HEK293 (cell line): ENCODE measurements around the gene KATNAL1.

Source experiments
- CTCF ChIA-PET: fragments of 350-600 bp; formaldehyde crosslinking; extraction: SDS; loops from one replicate; lab custom pipeline; 2021; ENCODE audit warnings: antibody characterized with exemption; lab: Yijun Ruan, JAX
- POLR2A ChIA-PET: fragments of 300-600 bp; formaldehyde crosslinking; extraction: SDS; loops from one replicate; lab custom pipeline; 2020; ENCODE audit warnings: antibody characterized with exemption, inconsistent platforms; lab: Yijun Ruan, JAX
- H3K27ac ChIP-seq: fragments of 200-500 bp; sonication (Bioruptor generic); 2 replicates; pipeline ENCODE4 v1.5.1; 2014; ENCODE audit warnings: low read depth, low read length, control low read depth, inconsistent platforms; ENCODE audit errors: extremely low read depth
- H3K36me3 ChIP-seq, 2 experiments: fragments of 200-500 bp in 1 of 2; sonication (Bioruptor generic) in 1 of 2; 1 replicate in 1 of 2; 2 replicates in 1 of 2; pipeline ENCODE4 v1.5.1; 2014 to 2017; ENCODE audit warnings: inconsistent platforms in 2 of 2, low read length in 2 of 2; ENCODE audit not compliant: control insufficient read depth in 2 of 2, insufficient read depth in 1 of 2
- H3K4me1 ChIP-seq: fragments of 200-500 bp; sonication (Bioruptor generic); 2 replicates; pipeline ENCODE4 v1.5.1; 2014; ENCODE audit warnings: mild to moderate bottlenecking, low read length, inconsistent platforms; ENCODE audit not compliant: control insufficient read depth, insufficient read depth
- H3K4me3 ChIP-seq: 2 replicates; pipeline ENCODE4 v1.5.1; 2011; ENCODE audit warnings: low read depth, mild to moderate bottlenecking, control low read depth, low read length, moderate library complexity
- H3K9me3 ChIP-seq: fragments of 200-500 bp; sonication (Bioruptor generic); 2 replicates; pipeline ENCODE4 v1.5.1; 2014; ENCODE audit warnings: low read depth, low read length, inconsistent platforms; ENCODE audit not compliant: control insufficient read depth, insufficient read depth
- AEBP2 ChIP-seq: fragments of 450-650 bp; formaldehyde crosslinking; IDR thresholded peaks from 2 replicates; pipeline ENCODE4 v1.5.1; 2016; ENCODE audit warnings: missing biosample characterization, missing genetic modification characterization, borderline replicate concordance
- FEZF1 ChIP-seq: fragments of 450-650 bp; formaldehyde crosslinking; IDR thresholded peaks from 2 replicates; pipeline ENCODE4 v1.5.1; 2016; ENCODE audit warnings: missing biosample characterization, missing genetic modification characterization
- GLI4 ChIP-seq: fragments of 450-650 bp; formaldehyde crosslinking; IDR thresholded peaks from 2 replicates; pipeline ENCODE4 v1.5.1; 2016; ENCODE audit warnings: missing biosample characterization, missing genetic modification characterization
- INSM2 ChIP-seq: fragments of 450-650 bp; formaldehyde crosslinking; IDR thresholded peaks from 2 replicates; pipeline ENCODE4 v1.5.1; 2016; ENCODE audit warnings: missing biosample characterization, missing genetic modification characterization
- PRDM10 ChIP-seq: fragments of 450-650 bp; formaldehyde crosslinking; IDR thresholded peaks from 2 replicates; pipeline ENCODE4 v1.5.1; 2016; ENCODE audit warnings: missing biosample characterization, missing genetic modification characterization
- REPIN1 ChIP-seq: fragments of 450-650 bp; formaldehyde crosslinking; IDR thresholded peaks from 2 replicates; pipeline ENCODE4 v1.5.1; 2017; ENCODE audit warnings: missing biosample characterization, missing genetic modification characterization, low read depth
- ZBTB26 ChIP-seq: fragments of 450-650 bp; formaldehyde crosslinking; optimal IDR thresholded peaks from 2 replicates; pipeline ENCODE3; 2016; ENCODE audit warnings: missing biosample characterization, mild to moderate bottlenecking, missing genetic modification characterization
- ZBTB44 ChIP-seq: fragments of 450-650 bp; IDR thresholded peaks from 2 replicates; pipeline ENCODE4 v1.5.1; 2018; ENCODE audit warnings: missing biosample characterization, mild to moderate bottlenecking, missing genetic modification characterization
- ZBTB49 ChIP-seq: fragments of 450-650 bp; formaldehyde crosslinking; IDR thresholded peaks from 2 replicates; pipeline ENCODE4 v1.5.1; 2016; ENCODE audit warnings: missing biosample characterization, missing genetic modification characterization, low read depth
- ZBTB6 ChIP-seq: fragments of 450-650 bp; formaldehyde crosslinking; IDR thresholded peaks from 2 replicates; pipeline ENCODE4 v1.5.1; 2017; ENCODE audit warnings: missing biosample characterization, missing genetic modification characterization
- ZFP3 ChIP-seq: fragments of 450-650 bp; formaldehyde crosslinking; IDR thresholded peaks from 2 replicates; pipeline ENCODE4 v1.5.1; 2016; ENCODE audit warnings: low read depth, missing biosample characterization, missing genetic modification characterization
- ZFP37 ChIP-seq: fragments of 450-650 bp; formaldehyde crosslinking; IDR thresholded peaks from 2 replicates; pipeline ENCODE4 v1.5.1; 2016; ENCODE audit warnings: missing biosample characterization, missing genetic modification characterization
- ZNF449 ChIP-seq: fragments of 450-650 bp; formaldehyde crosslinking; IDR thresholded peaks from 2 replicates; pipeline ENCODE4 v1.5.1; 2017; ENCODE audit warnings: missing biosample characterization, mild to moderate bottlenecking, missing genetic modification characterization, moderate library complexity

Gene KATNAL1

GRCh38 chr13:30333616-30334015 lies 26.3 kb upstream of the KATNAL1 start:
- Histone ChIP-seq H3K9me3 (no peaks in the 10 kb centered on the region), H3K36me3 (no peaks in the 10 kb centered on the region), H3K27ac (no peak overlapping the region), H3K4me3 (no peak overlapping the region), H3K4me1 (peaks cover 4% of the 10 kb centered on the region)
- CTCF ChIA-PET: interaction anchor here (0.7 to 1.4 kb wide), 2 partner anchors 62 to 201 kb away, joined by 3 to 9 read pairs; no protein-coding TSS in a partner anchor
- no peak for TF ChIP-seq ZFP37 (tag by site-specific recombination)
- peak; percentile 66 for TF ChIP-seq PRDM10 (tag by site-specific recombination)
- TF ChIP-seq, all 188 proteins: peak for 1
- POLR2A ChIA-PET: interaction anchor here (1.1 kb wide), 1 partner anchor 27 kb away, joined by 3 read pairs; the partner anchor contains the start of gene KATNAL1

GRCh38 chr13:30332456-30333143 lies 25.2 kb upstream of the KATNAL1 start:
- H3K9me3 ChIP-seq: no peaks in the 10 kb centered on the region
- ChIA-PET CTCF (interaction anchor here (1.4 kb wide), 1 partner anchor 200 kb away, joined by 9 read pairs; no protein-coding TSS in a partner anchor), POLR2A (interaction anchor here (1.1 kb wide), 1 partner anchor 26 kb away, joined by 3 read pairs; the partner anchor contains the start of gene KATNAL1)
- TF ChIP-seq FEZF1 (tag by site-specific recombination) (peak; percentile 66), REPIN1 (no peak), ZBTB49 (tag by site-specific recombination) (no peak), ZNF449 (tag by site-specific recombination) (no peak)
- no peaks in the 10 kb centered on the region for H3K36me3 ChIP-seq
- H3K27ac ChIP-seq: no peak overlapping the region
- no peak overlapping the region for H3K4me3 ChIP-seq
- peaks cover 4% of the 10 kb centered on the region for H3K4me1 ChIP-seq

GRCh38 chr13:30331331-30331771 lies 24.0 kb upstream of the KATNAL1 start:
- H3K9me3 ChIP-seq: no peaks in the 10 kb centered on the region
- ChIA-PET POLR2A (no interaction called here), CTCF (interaction anchor here (0.8 to 1.1 kb wide), 2 partner anchors 115 to 199 kb away, joined by 3 read pairs; no protein-coding TSS in a partner anchor)
- H3K36me3 ChIP-seq: no peaks in the 10 kb centered on the region
- H3K27ac ChIP-seq: no peak overlapping the region
- no peak overlapping the region for H3K4me3 ChIP-seq
- H3K4me1 ChIP-seq: peaks cover 4% of the 10 kb centered on the region
- TF ChIP-seq ZBTB44 (tag by site-specific recombination) (no peak), ZBTB26 (no peak), ZBTB6 (no peak), ZFP3 (tag by site-specific recombination) (no peak), INSM2 (tag by site-specific recombination) (no peak), GLI4 (tag by site-specific recombination) (no peak), AEBP2 (tag by site-specific recombination) (no peak)
